Upper lobe of left lung (tissue), 6 donors: ENCODE data around the gene HLA-DPB1. TPM values are rescaled to one million over a fixed set of nuclear protein-coding genes. Genes with fewer than 3 reads are reported as not detected.
"Not testable (repeated sequence)": the region's sequence is repeated elsewhere in the genome, so short reads cannot be mapped to it uniquely, and the experiment has no call there.

Experiments used
- ATAC-seq, 2 donors: fragments of 200-7000 bp; cut with Tn5 transposase; one replicate each; pipeline ENCODE4 v1.9.1; 2022; ENCODE audit warnings: mild to moderate bottlenecking in 2 of 2, moderate library complexity in 2 of 2; ENCODE audit not compliant: low FRiP score in 2 of 2
- DNase-seq, 2 donors: peaks; one replicate each; pipeline ENCODE4 v3.0.0-alpha.2; 2019 to 2020
- H3K27ac ChIP-seq, 4 donors: fragments of 200-600 bp; sonication (generic); one replicate each; pipeline ENCODE4 v1.5.1; 2016 to 2019
- H3K27me3 ChIP-seq, 4 donors: fragments of 200-600 bp; sonication (generic); one replicate each; pipeline ENCODE4 v1.5.1; 2017 to 2019
- H3K36me3 ChIP-seq, 4 donors: fragments of 200-600 bp; sonication (generic); one replicate each; pipeline ENCODE4 v1.5.1; 2016 to 2019
- H3K4me1 ChIP-seq, 4 donors: fragments of 200-600 bp; sonication (generic); one replicate each; pipeline ENCODE4 v1.5.1; 2018 to 2019
- H3K4me3 ChIP-seq, 4 donors: fragments of 200-600 bp; sonication (generic); one replicate each; pipeline ENCODE4 v1.5.1; 2017 to 2019; ENCODE audit warnings: mild to moderate bottlenecking in 2 of 4, moderate library complexity in 1 of 4
- H3K9me3 ChIP-seq, 4 donors: fragments of 200-600 bp; sonication (generic); one replicate each; pipeline ENCODE4 v1.5.1; 2018 to 2019
- CTCF ChIP-seq, 6 experiments: fragments of 450-650 bp in 4 of 6; fragments of 200-600 bp in 2 of 6; sonication (generic) in 2 of 6; IDR thresholded peaks; one replicate each; pipeline ENCODE4 v1.5.1; 2016 to 2019; ENCODE audit warnings: antibody characterized with exemption in 6 of 6
- EP300 ChIP-seq, 4 donors: sonication (generic); formaldehyde crosslinking; IDR thresholded peaks; one replicate each; pipeline ENCODE4 v1.5.1; 2017; ENCODE audit warnings: antibody characterized with exemption in 4 of 4, control low read depth in 2 of 4
- POLR2A ChIP-seq, 4 donors: fragments of 450-650 bp; IDR thresholded peaks; one replicate each; pipeline ENCODE4 v1.5.1; 2016 to 2017; ENCODE audit warnings: antibody characterized with exemption in 4 of 4, mild to moderate bottlenecking in 2 of 4
- POLR2AphosphoS5 ChIP-seq, 2 donors: sonication (generic); formaldehyde crosslinking; IDR thresholded peaks; one replicate each; pipeline ENCODE4 v1.5.1; 2017; ENCODE audit warnings: antibody characterized with exemption in 2 of 2
- WGBS, 2 donors: methylation state at CpG; one replicate each; pipeline ENCODE4 v1.1.5; 2017 to 2018; 5-methylcytosine and 5-hydroxymethylcytosine counted together
- total RNA-seq, 6 donors: library from RNA; depleted of rRNA in 4 of 6; stranded (reverse); fragments of >200 nt in 4 of 6; gene quantifications; one replicate each; pipeline versions ENCODE4 v1.1.0 to v1.2.1, GENCODE V29; 2016 to 2021
- donor health status: DM: no; HTN: no; CAD: no; lungs with moderate emphysema.
- donor health status: DM: no; HTN: yes; CAD: no; lungs with severe emphysema.

Gene HLA-DPB1
- total RNA-seq, 6 donors from 2014 or later, result 194 to 697 (median 373) TPM

GRCh38 chr6:33050014-33050810 lies 25.6 kb upstream of the HLA-DPB1 start:
- Histone ChIP-seq H3K27me3 (no peaks in the 10 kb centered on the region), H3K27ac (no peak overlapping the region), H3K36me3 (no peaks in the 10 kb centered on the region), H3K9me3 (no peaks in the 10 kb centered on the region), H3K4me3 (no peak overlapping the region), H3K4me1 (no peaks in the 10 kb centered on the region)
- DNase-seq (no peak), ATAC-seq (no peak)
- 67 to 78% methylated on average over 6 of the region's 6 CpGs for WGBS, 2 donors
- TF ChIP-seq POLR2AphosphoS5 (IDR thresholded peaks at IDR 0.05), result no peak

- TF ChIP-seq CTCF (IDR thresholded peaks at IDR 0.05) (no peak), POLR2A (IDR thresholded peaks at IDR 0.05) (no peak), POLR2AphosphoS5 (IDR thresholded peaks at IDR 0.05) (no peak), EP300 (IDR thresholded peaks at IDR 0.05) (no peak)
- no peaks in the 10 kb centered on the region for H3K27me3 ChIP-seq
Measured at GRCh38 chr6:33052627-33053026, 23.2 kb upstream of the HLA-DPB1 start.

GRCh38 chr6:33053230-33053629 lies 22.6 kb upstream of the HLA-DPB1 start:
- Histone ChIP-seq H3K4me1 (peaks cover 0 to 10% (median 0%) of the 10 kb centered on the region in 4 donors), H3K9me3 (no peaks in the 10 kb centered on the region), H3K27me3 (no peaks in the 10 kb centered on the region), H3K27ac (no peak overlapping the region), H3K36me3 (no peaks in the 10 kb centered on the region), H3K4me3 (no peak overlapping the region)
- TF ChIP-seq POLR2A (IDR thresholded peaks at IDR 0.05) (no peak), POLR2AphosphoS5 (IDR thresholded peaks at IDR 0.05) (no peak), EP300 (IDR thresholded peaks at IDR 0.05) (no peak), CTCF (IDR thresholded peaks at IDR 0.05) (no peak)
- ATAC-seq (no peak), DNase-seq (no peak)
- 46 to 56% methylated on average over 4 of the region's 4 CpGs for WGBS, 2 donors

More at GRCh38 chr6:33052627-33053026, 23.2 kb upstream of the HLA-DPB1 start:
- no peak for ATAC-seq
- Histone ChIP-seq H3K4me3 (no peak overlapping the region), H3K36me3 (no peaks in the 10 kb centered on the region), H3K4me1 (peaks cover 0 to 7% (median 0%) of the 10 kb centered on the region in 4 donors), H3K9me3 (no peaks in the 10 kb centered on the region), H3K27ac (no peak overlapping the region)
- DNase-seq, result no peak

- no peak overlapping the region for H3K4me3 ChIP-seq
- H3K4me1 ChIP-seq, result peaks cover 0 to 10% (median 0%) of the 10 kb centered on the region in 4 donors
- H3K36me3 ChIP-seq, result no peaks in the 10 kb centered on the region
- DNase-seq, result no peak
- WGBS, 2 donors, result 35 to 67% methylated on average over 6 of the region's 6 CpGs
- ATAC-seq, result no peak
- H3K9me3 ChIP-seq, result no peaks in the 10 kb centered on the region
- TF ChIP-seq CTCF (IDR thresholded peaks at IDR 0.05) (no peak), POLR2AphosphoS5 (IDR thresholded peaks at IDR 0.05) (no peak), EP300 (IDR thresholded peaks at IDR 0.05) (no peak), POLR2A (IDR thresholded peaks at IDR 0.05) (no peak)
- H3K27ac ChIP-seq, result peak overlapping the region in 1 of 4 donors; percentile 6
- no peaks in the 10 kb centered on the region for H3K27me3 ChIP-seq
Measured at GRCh38 chr6:33057222-33058150, 18.3 kb upstream of the HLA-DPB1 start.

- no peak for TF ChIP-seq EP300 (IDR thresholded peaks at IDR 0.05)
- TF ChIP-seq CTCF (IDR thresholded peaks at IDR 0.05), result no peak
- no peak for TF ChIP-seq POLR2A (IDR thresholded peaks at IDR 0.05)
- TF ChIP-seq POLR2AphosphoS5 (IDR thresholded peaks at IDR 0.05), result no peak
- H3K27me3 ChIP-seq, result no peaks in the 10 kb centered on the region
- H3K9me3 ChIP-seq, result no peaks in the 10 kb centered on the region
- ATAC-seq (no peak), DNase-seq (no peak)
- WGBS, 2 donors, result 80 to 91% methylated on average over 2 of the region's 2 CpGs
- peaks cover 0 to 16% (median 2%) of the 10 kb centered on the region in 4 donors for H3K36me3 ChIP-seq
- no peak overlapping the region for H3K4me3 ChIP-seq
- H3K27ac ChIP-seq, result no peak overlapping the region
- H3K4me1 ChIP-seq, result peaks cover 0 to 9% (median 0%) of the 10 kb centered on the region in 4 donors
Measured at GRCh38 chr6:33061987-33062386, 13.8 kb upstream of the HLA-DPB1 start.

- not testable (repeated sequence) for ATAC-seq, H3K27ac ChIP-seq, H3K4me1 ChIP-seq, H3K9me3 ChIP-seq, DNase-seq, H3K4me3 ChIP-seq, H3K27me3 ChIP-seq
- 26 to 81% methylated on average over 4 to 5 of the region's 5 CpGs for WGBS, 2 donors
- H3K36me3 ChIP-seq, result peaks cover 0 to 31% (median 9%) of the 10 kb centered on the region in 4 donors
Measured at GRCh38 chr6:33063435-33063834, 12.4 kb upstream of the HLA-DPB1 start.
